NB4 (cell line): Measurements from ENCODE around the gene PRICKLE2.

ENCODE experiments used
- CTCF ChIP-seq: IDR thresholded peaks from one replicate; pipeline ENCODE4 v1.5.1; 2012; ENCODE audit warnings: low read depth, low read length
- MAX ChIP-seq: IDR thresholded peaks from 2 replicates; pipeline ENCODE4 v1.6.1; 2011; ENCODE audit warnings: low read depth, low read length

GRCh38 chr3:64157150-64158035, 67.9 kb downstream of the PRICKLE2 start:
- TF ChIP-seq CTCF (no peak), MAX (no peak)
